ENCODE data around the gene USP21. TPM values are rescaled to one million over a fixed set of nuclear protein-coding genes. Genes with fewer than 3 reads are reported as not detected.
A peak's percentile ranks its signal among the peaks of the same experiment; 100 is the strongest.

The USP21 gene
- total RNA-seq, 2 experiments from 2014 or later, result 34.7 to 40.2 TPM

DNA sequence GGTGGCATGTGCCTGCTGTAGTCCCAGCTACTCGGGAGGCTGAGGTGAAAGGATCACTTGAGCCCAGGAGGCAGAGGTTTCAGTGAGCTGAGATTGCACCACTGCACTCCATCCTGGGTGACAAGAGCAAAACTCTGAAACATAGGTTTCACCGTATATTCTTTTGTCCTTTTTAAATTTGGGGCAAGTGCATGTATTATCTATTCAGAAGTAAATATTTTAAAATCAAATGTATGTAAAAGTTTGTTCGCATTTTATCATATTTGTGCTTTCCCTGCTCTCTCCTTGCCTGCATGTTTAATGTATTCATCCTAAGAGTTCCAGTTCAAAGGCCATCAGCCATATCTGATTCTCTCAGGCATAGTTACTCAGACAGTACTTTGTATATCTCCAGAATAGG, 13.5 kb upstream of the USP21 start:
- POLR2A ChIA-PET, result no interaction called here
- Mint-ChIP-seq H3K9me3 (no peaks in the 10 kb centered on the region), H3K27me3 (no peaks in the 10 kb centered on the region), H3K27ac (no peak overlapping the region), H3K36me3 (ENCODE audit: low read depth) (no peaks in the 10 kb centered on the region), H3K4me1 (no peaks in the 10 kb centered on the region), H3K4me3 (no peak overlapping the region)
- CTCF ChIA-PET, result interaction anchor here (0.6 to 1.5 kb wide), 3 partner anchors 12 to 48 kb away, joined by 3 to 5 read pairs (median 4); partner anchors contain the start of gene KLHDC9
- DNase-seq, result no peak

DNA sequence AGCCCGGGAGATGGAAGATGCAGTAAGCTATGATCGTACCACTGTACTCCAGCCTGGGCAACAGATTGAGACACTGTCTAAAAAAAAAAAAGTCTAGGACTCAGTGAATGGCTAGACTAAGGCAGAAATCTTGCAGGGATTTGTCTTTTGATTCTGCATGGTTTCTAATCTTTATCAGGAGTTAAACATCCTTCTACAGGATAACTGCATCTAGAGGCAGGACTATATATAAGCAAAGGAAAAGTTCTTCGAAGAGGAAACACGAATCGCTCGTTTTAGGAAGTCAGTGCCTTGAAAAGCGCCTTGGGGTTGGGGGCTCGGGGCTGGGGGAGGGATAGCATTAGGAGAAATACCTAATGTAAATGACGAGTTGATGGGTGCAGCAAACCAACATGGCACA, 6.1 kb upstream of the USP21 start:
- peaks cover 22% of the 10 kb centered on the region for H3K36me3 Mint-ChIP-seq (ENCODE audit: low read depth)
- peaks cover 27% of the 10 kb centered on the region for H3K4me1 Mint-ChIP-seq
- H3K27me3 Mint-ChIP-seq, result no peaks in the 10 kb centered on the region
- H3K4me3 Mint-ChIP-seq, result peak overlapping the region; percentile 90
- CTCF ChIA-PET, result interaction anchor here (0.7 to 3.1 kb wide), 4 partner anchors 12 to 24 kb away, joined by 3 to 17 read pairs (median 8); partner anchors contain the start of genes B4GALT3 and PPOX
- H3K9me3 Mint-ChIP-seq, result no peaks in the 10 kb centered on the region
- POLR2A ChIA-PET, result interaction anchor here (1.0 kb wide), 1 partner anchor 22 kb away, joined by 3 read pairs; no protein-coding TSS in a partner anchor
- H3K27ac Mint-ChIP-seq, result peak overlapping the region; percentile 100
- DNase-seq, result no peak

DNA sequence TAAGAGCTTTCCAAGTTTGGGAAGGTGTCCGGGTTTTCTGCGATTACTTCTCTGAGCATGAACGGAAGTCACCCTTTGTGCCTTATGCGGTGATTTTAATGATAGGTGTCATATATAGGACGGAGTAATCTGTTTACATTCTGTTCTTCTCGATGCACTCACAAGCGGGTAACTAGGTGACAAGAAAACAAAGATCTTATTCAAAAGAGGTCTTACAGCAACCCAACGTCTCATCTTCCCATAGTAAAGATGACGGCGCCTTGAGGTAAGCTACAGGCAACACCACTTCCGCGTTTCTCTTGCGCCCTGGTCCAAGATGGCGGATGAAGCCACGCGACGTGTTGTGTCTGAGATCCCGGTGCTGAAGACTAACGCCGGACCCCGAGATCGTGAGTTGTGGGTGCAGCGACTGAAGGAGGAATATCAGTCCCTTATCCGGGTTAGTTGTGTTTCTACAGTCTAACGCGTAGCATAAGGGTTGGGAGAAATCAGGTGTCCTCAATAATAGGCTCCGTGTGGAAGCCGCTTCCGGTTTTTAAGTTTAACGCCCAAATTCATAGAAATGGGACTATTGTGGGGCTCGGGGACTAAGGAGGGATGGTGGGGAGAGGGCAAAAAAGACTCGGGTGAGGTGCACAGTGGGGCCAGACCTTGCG, 5.5 kb upstream of the USP21 start, which contains the start of gene UFC1:
UFC1 (plus strand) TSS at position 297 of the 656 bp plus-strand sequence; CDS start at position 317, 20 bp downstream.
- CTCF ChIA-PET, result interaction anchor here (0.6 to 3.1 kb wide), 5 partner anchors 12 to 36 kb away, joined by 3 to 17 read pairs (median 4); partner anchors contain the start of genes B4GALT3, NIT1, PFDN2 and PPOX
- H3K36me3 Mint-ChIP-seq (ENCODE audit: low read depth), result peaks cover 27% of the 10 kb centered on the region
- H3K4me1 Mint-ChIP-seq, result peaks cover 34% of the 10 kb centered on the region
- peak within 1 kb of the TSS; percentile 100 for H3K27ac Mint-ChIP-seq
- H3K9me3 Mint-ChIP-seq, result no peaks in the 10 kb centered on the region
- POLR2A ChIA-PET, result interaction anchor here (1.0 kb wide), 1 partner anchor 22 kb away, joined by 3 read pairs; no protein-coding TSS in a partner anchor
- no peaks in the 10 kb centered on the region for H3K27me3 Mint-ChIP-seq
- H3K4me3 Mint-ChIP-seq, result peak within 1 kb of the TSS; percentile 90
- peak; percentile 90 for DNase-seq

DNA sequence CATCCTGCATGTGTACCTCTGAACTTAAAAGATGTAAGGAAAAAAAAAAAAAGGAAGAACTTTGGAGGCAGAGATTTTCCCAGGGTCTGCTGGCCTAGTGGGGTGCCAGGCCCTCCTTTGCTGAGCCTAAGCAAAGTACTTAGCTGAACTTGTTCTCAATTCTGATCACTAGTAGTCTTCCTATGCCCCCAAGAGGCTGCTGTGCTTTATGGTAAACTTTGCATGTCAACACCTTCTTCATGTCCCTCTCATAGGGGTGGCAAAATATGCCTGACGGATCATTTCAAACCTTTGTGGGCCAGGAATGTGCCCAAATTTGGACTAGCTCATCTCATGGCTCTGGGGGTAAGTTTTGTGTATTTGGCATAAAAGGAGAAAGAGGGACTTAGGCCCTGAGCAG, 1.4 kb upstream of the USP21 start:
- H3K27me3 Mint-ChIP-seq, result no peaks in the 10 kb centered on the region
- no peak for DNase-seq
- H3K4me1 Mint-ChIP-seq, result peaks cover 63% of the 10 kb centered on the region
- peak overlapping the region; percentile 91 for H3K4me3 Mint-ChIP-seq
- POLR2A ChIA-PET, result no interaction called here
- peak overlapping the region; percentile 92 for H3K27ac Mint-ChIP-seq
- no peaks in the 10 kb centered on the region for H3K9me3 Mint-ChIP-seq
- peaks cover 50% of the 10 kb centered on the region for H3K36me3 Mint-ChIP-seq (ENCODE audit: low read depth)
- CTCF ChIA-PET, result interaction anchor here (0.6 to 2.2 kb wide), 10 partner anchors 8 to 200 kb away, joined by 3 to 14 read pairs (median 3); partner anchors contain the start of genes B4GALT3, DEDD and PPOX

DNA sequence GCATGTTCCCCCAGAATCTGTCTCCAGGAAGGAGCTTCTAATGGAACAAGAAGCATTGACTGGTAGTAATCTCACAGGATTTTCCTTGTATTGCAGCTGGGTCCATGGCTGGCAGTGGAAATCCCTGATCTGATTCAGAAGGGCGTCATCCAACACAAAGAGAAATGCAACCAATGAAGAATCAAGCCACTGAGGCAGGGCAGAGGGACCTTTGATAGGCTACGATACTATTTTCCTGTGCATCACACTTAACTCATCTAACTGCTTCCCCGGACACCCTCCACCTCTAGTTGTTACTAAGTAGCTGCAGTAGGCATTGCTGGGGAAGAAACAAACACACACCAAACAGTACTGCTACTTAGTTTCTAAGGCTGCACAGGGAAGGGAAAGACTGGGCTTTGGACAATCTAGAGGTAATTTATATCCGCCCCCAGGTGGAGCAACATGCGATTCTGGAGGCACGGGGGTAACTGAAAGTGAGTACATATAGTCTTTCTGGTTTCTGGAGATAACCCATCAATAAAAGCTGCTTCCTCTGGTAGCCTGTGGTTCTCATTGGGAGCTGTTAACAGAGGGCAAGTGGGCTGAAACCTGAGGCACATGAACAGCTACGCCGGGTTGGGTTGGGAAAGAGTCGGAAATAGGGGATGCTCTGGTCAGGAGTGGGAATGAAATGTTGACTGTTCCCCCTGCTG, 837 bp upstream of the USP21 start:
- peak overlapping the region; percentile 91 for H3K4me3 Mint-ChIP-seq
- H3K27ac Mint-ChIP-seq, result peak overlapping the region; percentile 92

DNA sequence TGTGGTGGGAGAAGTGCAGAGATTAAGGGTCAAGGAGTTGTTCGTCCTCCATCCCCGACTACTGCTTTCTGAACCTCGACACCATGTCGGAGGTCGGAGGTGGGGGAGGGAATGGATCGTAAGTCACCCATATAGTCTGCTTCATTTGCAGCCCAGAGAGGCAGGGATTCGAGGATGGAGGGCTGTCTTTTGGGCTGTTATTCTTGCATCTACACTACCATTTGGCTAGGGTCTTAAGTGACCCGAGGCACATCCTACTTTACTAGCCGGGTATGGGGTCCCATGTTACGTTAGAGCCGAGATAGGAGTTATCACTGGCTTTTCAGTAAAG, 578 bp downstream of the USP21 start:
- Mint-ChIP-seq H3K36me3 (ENCODE audit: low read depth) (peaks cover 60% of the 10 kb centered on the region), H3K4me1 (peaks cover 71% of the 10 kb centered on the region), H3K4me3 (peak overlapping the region; percentile 91), H3K27me3 (no peaks in the 10 kb centered on the region), H3K27ac (peak overlapping the region; percentile 92), H3K9me3 (no peaks in the 10 kb centered on the region)
- CTCF ChIA-PET, result no interaction called here
- POLR2A ChIA-PET, result no interaction called here
- DNase-seq, result no peak

More for the DNA sequence above, 837 bp upstream of the USP21 start:
- POLR2A ChIA-PET, result no interaction called here
- Mint-ChIP-seq H3K27me3 (no peaks in the 10 kb centered on the region), H3K9me3 (no peaks in the 10 kb centered on the region), H3K36me3 (ENCODE audit: low read depth) (peaks cover 55% of the 10 kb centered on the region), H3K4me1 (peaks cover 66% of the 10 kb centered on the region)
- CTCF ChIA-PET, result interaction anchor here (0.7 to 2.0 kb wide), 7 partner anchors 9 to 61 kb away, joined by 3 to 8 read pairs (median 3); partner anchors contain the start of genes B4GALT3 and DEDD
- no peak for DNase-seq

DNA sequence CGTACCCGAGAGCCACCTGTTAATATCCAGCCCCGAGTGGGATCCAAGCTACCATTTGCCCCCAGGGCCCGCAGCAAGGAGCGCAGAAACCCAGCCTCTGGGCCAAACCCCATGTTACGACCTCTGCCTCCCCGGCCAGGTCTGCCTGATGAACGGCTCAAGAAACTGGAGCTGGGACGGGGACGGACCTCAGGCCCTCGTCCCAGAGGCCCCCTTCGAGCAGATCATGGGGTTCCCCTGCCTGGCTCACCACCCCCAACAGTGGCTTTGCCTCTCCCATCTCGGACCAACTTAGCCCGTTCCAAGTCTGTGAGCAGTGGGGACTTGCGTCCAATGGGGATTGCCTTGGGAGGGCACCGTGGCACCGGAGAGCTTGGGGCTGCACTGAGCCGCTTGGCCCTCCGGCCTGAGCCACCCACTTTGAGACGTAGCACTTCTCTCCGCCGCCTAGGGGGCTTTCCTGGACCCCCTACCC, 1.4 kb downstream of the USP21 start:
- POLR2A ChIA-PET, result no interaction called here
- Mint-ChIP-seq H3K4me3 (peak overlapping the region; percentile 91), H3K27me3 (no peaks in the 10 kb centered on the region), H3K36me3 (ENCODE audit: low read depth) (peaks cover 55% of the 10 kb centered on the region), H3K27ac (no peak overlapping the region), H3K4me1 (peaks cover 70% of the 10 kb centered on the region), H3K9me3 (no peaks in the 10 kb centered on the region)
- CTCF ChIA-PET, result interaction anchor here (0.6 to 1.5 kb wide), 4 partner anchors 15 to 66 kb away, joined by 3 to 7 read pairs (median 3); partner anchors contain the start of gene TOMM40L
- no peak for DNase-seq

DNA sequence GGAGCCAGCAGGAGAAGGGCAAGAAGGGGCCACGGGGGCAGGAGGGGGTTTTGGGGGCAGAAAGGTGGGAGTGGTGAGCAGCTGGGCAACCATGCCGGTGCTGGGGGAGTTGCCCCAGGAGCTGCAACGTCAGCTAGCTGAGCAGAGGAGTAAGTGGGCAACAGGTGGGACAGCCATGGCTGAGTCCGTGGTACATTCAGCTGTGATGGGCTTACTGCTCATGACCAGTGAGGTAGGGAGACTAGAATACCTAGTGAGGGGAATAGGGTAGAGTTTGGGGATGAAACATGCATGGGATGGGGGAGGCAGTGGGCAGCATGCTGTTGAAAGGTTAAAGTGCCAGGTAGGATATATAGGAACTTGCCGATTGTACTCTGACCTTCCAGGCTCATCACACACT, 2.4 kb downstream of the USP21 start:
- DNase-seq, result no peak
- peaks cover 72% of the 10 kb centered on the region for H3K4me1 Mint-ChIP-seq
- no peak overlapping the region for H3K27ac Mint-ChIP-seq
- H3K36me3 Mint-ChIP-seq (ENCODE audit: low read depth), result peaks cover 51% of the 10 kb centered on the region
- no peaks in the 10 kb centered on the region for H3K27me3 Mint-ChIP-seq
- CTCF ChIA-PET, result interaction anchor here (0.6 to 1.5 kb wide), 6 partner anchors 13 to 130 kb away, joined by 3 to 7 read pairs (median 3); partner anchors contain the start of gene TOMM40L
- POLR2A ChIA-PET, result interaction anchor here (0.5 to 0.7 kb wide), 2 partner anchors 154 to 225 kb away, joined by 3 read pairs; no protein-coding TSS in a partner anchor
- no peaks in the 10 kb centered on the region for H3K9me3 Mint-ChIP-seq
- no peak overlapping the region for H3K4me3 Mint-ChIP-seq

DNA sequence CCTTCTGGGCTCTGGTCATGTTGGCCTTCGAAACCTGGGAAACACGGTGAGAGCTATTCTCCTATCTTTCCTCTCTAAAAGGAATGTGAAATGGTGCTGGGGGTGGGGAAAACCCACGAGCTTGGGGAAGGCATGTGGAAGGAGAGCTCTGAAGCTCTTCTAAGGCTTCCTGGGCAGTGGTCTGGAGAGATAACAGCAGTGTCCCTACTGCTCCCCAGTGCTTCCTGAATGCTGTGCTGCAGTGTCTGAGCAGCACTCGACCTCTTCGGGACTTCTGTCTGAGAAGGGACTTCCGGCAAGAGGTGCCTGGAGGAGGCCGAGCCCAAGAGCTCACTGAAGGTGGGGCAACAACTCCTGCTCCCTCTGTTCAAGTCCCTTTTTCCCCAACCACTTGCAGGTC, 2.8 kb downstream of the USP21 start:
- H3K4me1 Mint-ChIP-seq, result peaks cover 71% of the 10 kb centered on the region
- H3K27ac Mint-ChIP-seq, result peak overlapping the region; percentile 31
- POLR2A ChIA-PET, result interaction anchor here (0.5 kb wide), 1 partner anchor 154 kb away, joined by 3 read pairs; no protein-coding TSS in a partner anchor
- no peak overlapping the region for H3K4me3 Mint-ChIP-seq
- CTCF ChIA-PET, result interaction anchor here (0.8 to 1.5 kb wide), 4 partner anchors 13 to 129 kb away, joined by 3 to 7 read pairs (median 4); no protein-coding TSS in a partner anchor
- H3K27me3 Mint-ChIP-seq, result no peaks in the 10 kb centered on the region
- H3K36me3 Mint-ChIP-seq (ENCODE audit: low read depth), result peaks cover 49% of the 10 kb centered on the region
- no peaks in the 10 kb centered on the region for H3K9me3 Mint-ChIP-seq
- no peak for DNase-seq

DNA sequence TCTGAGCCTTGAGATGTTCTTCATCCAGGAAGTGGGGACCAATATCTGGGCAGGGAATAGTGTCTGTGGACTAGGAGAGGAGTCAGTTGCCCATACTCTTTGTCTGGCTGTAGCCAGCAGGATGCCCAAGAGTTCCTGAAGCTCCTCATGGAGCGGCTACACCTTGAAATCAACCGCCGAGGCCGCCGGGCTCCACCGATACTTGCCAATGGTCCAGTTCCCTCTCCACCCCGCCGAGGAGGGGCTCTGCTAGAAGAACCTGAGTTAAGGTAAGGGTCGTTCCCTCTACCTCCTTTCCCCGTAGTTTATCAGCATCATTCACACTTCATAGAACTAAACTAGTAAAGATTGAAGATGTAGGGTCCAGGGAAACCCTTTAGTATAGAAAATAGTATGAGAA, 3.5 kb downstream of the USP21 start:
- POLR2A ChIA-PET, result no interaction called here
- peaks cover 71% of the 10 kb centered on the region for H3K4me1 Mint-ChIP-seq
- no peak overlapping the region for H3K27ac Mint-ChIP-seq
- no peaks in the 10 kb centered on the region for H3K9me3 Mint-ChIP-seq
- peaks cover 42% of the 10 kb centered on the region for H3K36me3 Mint-ChIP-seq (ENCODE audit: low read depth)
- H3K4me3 Mint-ChIP-seq, result no peak overlapping the region
- no peaks in the 10 kb centered on the region for H3K27me3 Mint-ChIP-seq
- CTCF ChIA-PET, result interaction anchor here (1.2 to 1.4 kb wide), 2 partner anchors 14 to 128 kb away, joined by 3 to 4 read pairs; no protein-coding TSS in a partner anchor
- DNase-seq, result no peak

DNA sequence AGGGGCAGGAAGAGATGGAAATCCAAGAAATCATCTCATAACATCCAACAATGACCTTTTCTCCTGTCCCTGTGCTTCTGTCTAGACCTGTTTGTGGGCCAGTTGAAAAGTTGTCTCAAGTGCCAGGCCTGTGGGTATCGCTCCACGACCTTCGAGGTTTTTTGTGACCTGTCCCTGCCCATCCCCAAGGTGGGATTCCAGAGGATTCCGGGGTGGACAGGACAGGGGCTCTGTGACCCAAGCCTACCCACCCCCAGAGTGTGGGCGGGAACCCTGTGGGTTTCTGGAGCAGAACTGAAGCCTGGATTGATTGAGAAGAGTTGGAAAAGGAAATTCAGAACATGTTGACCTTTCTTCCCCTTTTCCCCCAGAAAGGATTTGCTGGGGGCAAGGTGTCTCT, 4.5 kb downstream of the USP21 start:
- Mint-ChIP-seq H3K36me3 (ENCODE audit: low read depth) (peaks cover 34% of the 10 kb centered on the region), H3K4me1 (peaks cover 68% of the 10 kb centered on the region), H3K9me3 (no peaks in the 10 kb centered on the region), H3K4me3 (no peak overlapping the region), H3K27ac (no peak overlapping the region), H3K27me3 (no peaks in the 10 kb centered on the region)
- CTCF ChIA-PET, result interaction anchor here (1.2 to 1.8 kb wide), 2 partner anchors 36 to 118 kb away, joined by 3 read pairs; partner anchors contain the start of gene USF1
- POLR2A ChIA-PET, result no interaction called here
- no peak for DNase-seq

DNA sequence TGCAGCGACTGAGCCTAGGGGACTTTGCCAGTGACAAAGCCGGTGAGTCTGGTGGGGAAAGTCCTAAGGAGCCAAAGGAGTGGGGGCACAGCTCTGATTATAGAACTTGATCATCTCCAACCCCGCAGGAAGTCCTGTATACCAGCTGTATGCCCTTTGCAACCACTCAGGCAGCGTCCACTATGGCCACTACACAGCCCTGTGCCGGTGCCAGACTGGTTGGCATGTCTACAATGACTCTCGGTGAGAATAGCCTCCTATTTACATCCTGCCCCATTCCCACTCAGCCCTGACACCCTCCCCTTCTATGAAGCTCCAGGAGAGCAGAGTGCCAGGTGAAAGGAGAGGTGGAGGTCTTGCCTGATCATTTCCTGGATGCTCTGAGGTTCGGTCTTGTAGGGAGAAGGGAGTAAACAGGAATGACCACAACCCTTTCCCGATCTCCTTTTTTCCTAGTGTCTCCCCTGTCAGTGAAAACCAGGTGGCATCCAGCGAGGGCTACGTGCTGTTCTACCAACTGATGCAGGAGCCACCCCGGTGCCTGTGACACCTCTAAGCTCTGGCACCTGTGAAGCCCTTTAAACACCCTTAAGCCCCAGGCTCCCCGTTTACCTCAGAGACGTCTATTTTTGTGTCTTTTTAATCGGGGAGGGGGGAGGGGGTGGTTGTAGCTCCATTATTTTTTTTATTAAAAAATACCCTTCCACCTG, 5.8 kb downstream of the USP21 start:
- Mint-ChIP-seq H3K4me3 (peak overlapping the region; percentile 39), H3K36me3 (ENCODE audit: low read depth) (peaks cover 27% of the 10 kb centered on the region), H3K27ac (peak overlapping the region; percentile 97), H3K9me3 (no peaks in the 10 kb centered on the region), H3K4me1 (peaks cover 59% of the 10 kb centered on the region), H3K27me3 (no peaks in the 10 kb centered on the region)
- CTCF ChIA-PET, result interaction anchor here (0.6 to 4.7 kb wide), 22 partner anchors 8 to 217 kb away, joined by 3 to 30 read pairs (median 5); partner anchors contain the start of genes ARHGAP30, B4GALT3, DEDD and FCER1G
- DNase-seq, result no peak
- POLR2A ChIA-PET, result no interaction called here
